ENCODE results near the gene ARID1B. TPM values are rescaled to one million over a fixed set of nuclear protein-coding genes. Genes with fewer than 3 reads are reported as not detected.

Gene ARID1B
- total RNA-seq, 5 donors from 2014 or later (not counting 1 experiment from before 2014, with no cell fraction given): 103 to 161 (median 108) TPM

- Mint-ChIP-seq H3K4me3 (no peak overlapping the region), H3K9me3 (peaks cover 0 to under 1% (median 0%) of the 10 kb centered on the region in 3 donors), H3K36me3 (no peaks in the 10 kb centered on the region), H3K27me3 (peaks cover 13 to 15% of the 10 kb centered on the region in 2 donors), H3K4me1 (peaks cover 0 to 17% (median 5%) of the 10 kb centered on the region in 3 donors), H3K27ac (no peak overlapping the region)
- ChIA-PET CTCF (interaction anchor here in 1 of 2 donors (0.5 kb wide), 1 partner anchor 151 kb away, joined by 4 read pairs; no protein-coding TSS in a partner anchor), POLR2A (no interaction called here)
- no peaks in the 10 kb centered on the region for H3K9me3 ChIP-seq
- no peak overlapping the region for H3K27ac ChIP-seq (ENCODE audit: low read length)
- H3K36me3 ChIP-seq (ENCODE audit: control insufficient read depth in 2 of 2, extremely low read depth in 1 of 2, insufficient read depth in 1 of 2, low read length in 1 of 2): no peaks in the 10 kb centered on the region
- DNase-seq (no peak), ATAC-seq (replicated peaks in 1 of 4) (no peak)
- peaks cover 0 to 37% of the 10 kb centered on the region in 2 experiments for H3K27me3 ChIP-seq (replicated peaks in 1 of 2; ENCODE audit: control insufficient read depth in 2 of 2, extremely low read depth in 1 of 2, insufficient read depth in 2 of 2, low read length in 1 of 2)
- H3K4me1 ChIP-seq (ENCODE audit: control insufficient read depth in 1 of 2, extremely low read depth in 1 of 2, insufficient read depth in 2 of 2, low read length in 2 of 2): peaks cover 0 to 15% of the 10 kb centered on the region in 2 experiments
- H3K4me3 ChIP-seq (ENCODE audit: control insufficient read depth in 1 of 2, extremely low read depth in 1 of 2, low read length in 1 of 2): no peak overlapping the region
- 78% methylated on average over 1 of the region's 7 CpGs for WGBS (ENCODE audit: insufficient coverage)
Measured at GRCh38 chr6:157253699-157254098, 476.5 kb downstream of the ARID1B start.

- H3K9me3 ChIP-seq: no peaks in the 10 kb centered on the region
- WGBS (ENCODE audit: insufficient coverage): 78% methylated on average over 1 of the region's 3 CpGs
- ATAC-seq (replicated peaks in 1 of 4) (no peak), DNase-seq (no peak)
- no peak overlapping the region for H3K27ac ChIP-seq (ENCODE audit: low read length)
- peaks cover 0 to 33% of the 10 kb centered on the region in 2 experiments for H3K27me3 ChIP-seq (replicated peaks in 1 of 2; ENCODE audit: control insufficient read depth in 2 of 2, extremely low read depth in 1 of 2, insufficient read depth in 2 of 2, low read length in 1 of 2)
- H3K4me3 Mint-ChIP-seq: no peak overlapping the region
- CTCF ChIA-PET: no interaction called here
- peaks cover 0 to 23% of the 10 kb centered on the region in 2 experiments for H3K4me1 ChIP-seq (ENCODE audit: control insufficient read depth in 1 of 2, extremely low read depth in 1 of 2, insufficient read depth in 2 of 2, low read length in 2 of 2)
- no peak overlapping the region for H3K27ac Mint-ChIP-seq
- H3K4me3 ChIP-seq (ENCODE audit: control insufficient read depth in 1 of 2, extremely low read depth in 1 of 2, low read length in 1 of 2): no peak overlapping the region
- POLR2A ChIA-PET: no interaction called here
- H3K36me3 ChIP-seq (ENCODE audit: control insufficient read depth in 2 of 2, extremely low read depth in 1 of 2, insufficient read depth in 1 of 2, low read length in 1 of 2): no peaks in the 10 kb centered on the region
- peaks cover 13 to 15% of the 10 kb centered on the region in 2 donors for H3K27me3 Mint-ChIP-seq
- H3K4me1 Mint-ChIP-seq: peaks cover 0 to 25% (median 12%) of the 10 kb centered on the region in 3 donors
- H3K9me3 Mint-ChIP-seq: no peaks in the 10 kb centered on the region
- H3K36me3 Mint-ChIP-seq: no peaks in the 10 kb centered on the region
Measured at GRCh38 chr6:157254538-157254937, 477.4 kb downstream of the ARID1B start.

GRCh38 chr6:157255079-157255478 is 477.9 kb downstream of the ARID1B start:
- ATAC-seq (replicated peaks in 1 of 4) (no peak), DNase-seq (no peak)
- Histone ChIP-seq H3K36me3 (ENCODE audit: control insufficient read depth in 2 of 2, extremely low read depth in 1 of 2, insufficient read depth in 1 of 2, low read length in 1 of 2) (no peaks in the 10 kb centered on the region), H3K4me1 (ENCODE audit: control insufficient read depth in 1 of 2, extremely low read depth in 1 of 2, insufficient read depth in 2 of 2, low read length in 2 of 2) (peaks cover 0 to 26% of the 10 kb centered on the region in 2 experiments), H3K9me3 (no peaks in the 10 kb centered on the region), H3K4me3 (ENCODE audit: control insufficient read depth in 1 of 2, extremely low read depth in 1 of 2, low read length in 1 of 2) (no peak overlapping the region), H3K27me3 (replicated peaks in 1 of 2; ENCODE audit: control insufficient read depth in 2 of 2, extremely low read depth in 1 of 2, insufficient read depth in 2 of 2, low read length in 1 of 2) (peaks cover 0 to 30% of the 10 kb centered on the region in 2 experiments), H3K27ac (ENCODE audit: low read length) (no peak overlapping the region)
- Mint-ChIP-seq H3K4me3 (no peak overlapping the region), H3K9me3 (no peaks in the 10 kb centered on the region), H3K4me1 (peaks cover 0 to 30% (median 14%) of the 10 kb centered on the region in 3 donors), H3K27ac (no peak overlapping the region), H3K27me3 (peaks cover 13 to 15% of the 10 kb centered on the region in 2 donors), H3K36me3 (no peaks in the 10 kb centered on the region)
- WGBS (ENCODE audit: insufficient coverage): 93% methylated on average over 3 of the region's 3 CpGs
- CTCF ChIA-PET: no interaction called here
- POLR2A ChIA-PET: no interaction called here

- H3K27me3 Mint-ChIP-seq: peaks cover 13 to 15% of the 10 kb centered on the region in 2 donors
- POLR2A ChIA-PET: no interaction called here
Measured at GRCh38 chr6:157258878-157259277, 481.7 kb downstream of the ARID1B start.

DNA sequence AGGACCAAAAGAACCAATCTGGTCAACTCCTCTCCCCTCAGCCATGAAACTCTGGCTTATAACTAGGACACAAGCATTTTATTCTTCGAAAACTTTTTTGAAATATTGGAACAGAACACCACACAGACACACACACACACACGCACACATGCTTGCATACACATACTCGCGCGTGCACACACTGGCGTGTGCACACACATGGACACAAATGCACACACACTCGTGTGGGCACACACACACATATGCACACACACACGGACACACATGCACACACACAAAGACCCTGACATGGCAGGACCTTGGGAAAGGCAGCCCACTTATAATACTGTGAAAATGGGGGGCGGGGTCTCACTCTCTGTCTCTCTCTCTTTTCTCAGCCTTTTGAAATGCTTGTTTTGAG is 482.3 kb downstream of the ARID1B start:
- Mint-ChIP-seq H3K4me1 (peaks cover 0 to 27% (median 9%) of the 10 kb centered on the region in 3 donors), H3K36me3 (no peaks in the 10 kb centered on the region), H3K27ac (peak overlapping the region; percentile 34 to 73), H3K9me3 (no peaks in the 10 kb centered on the region), H3K27me3 (peaks cover 12 to 13% of the 10 kb centered on the region in 2 donors), H3K4me3 (no peak overlapping the region)
- ChIA-PET CTCF (no interaction called here), POLR2A (no interaction called here)
- no peak for DNase-seq
- 98% methylated on average over 6 of the region's 9 CpGs for WGBS (ENCODE audit: insufficient coverage)
- no peaks in the 10 kb centered on the region for H3K9me3 ChIP-seq
- H3K27me3 ChIP-seq (replicated peaks in 1 of 2; ENCODE audit: control insufficient read depth in 2 of 2, extremely low read depth in 1 of 2, insufficient read depth in 2 of 2, low read length in 1 of 2): peaks cover 0 to 22% of the 10 kb centered on the region in 2 experiments
- no peak overlapping the region for H3K27ac ChIP-seq (ENCODE audit: low read length)
- ATAC-seq (replicated peaks in 1 of 4): no peak
- H3K4me3 ChIP-seq (ENCODE audit: control insufficient read depth in 1 of 2, extremely low read depth in 1 of 2, low read length in 1 of 2): no peak overlapping the region
- H3K4me1 ChIP-seq (ENCODE audit: control insufficient read depth in 1 of 2, extremely low read depth in 1 of 2, insufficient read depth in 2 of 2, low read length in 2 of 2): peaks cover 0 to 21% of the 10 kb centered on the region in 2 experiments
- H3K36me3 ChIP-seq (ENCODE audit: control insufficient read depth in 2 of 2, extremely low read depth in 1 of 2, insufficient read depth in 1 of 2, low read length in 1 of 2): no peaks in the 10 kb centered on the region

More at GRCh38 chr6:157258878-157259277, 481.7 kb downstream of the ARID1B start:
- Mint-ChIP-seq H3K36me3 (no peaks in the 10 kb centered on the region), H3K4me3 (no peak overlapping the region), H3K4me1 (peaks cover 0 to 31% (median 14%) of the 10 kb centered on the region in 3 donors), H3K27ac (peak overlapping the region; percentile 34 to 39), H3K9me3 (no peaks in the 10 kb centered on the region)
- Histone ChIP-seq H3K9me3 (no peaks in the 10 kb centered on the region), H3K4me1 (ENCODE audit: control insufficient read depth in 1 of 2, extremely low read depth in 1 of 2, insufficient read depth in 2 of 2, low read length in 2 of 2) (peaks cover 0 to 21% of the 10 kb centered on the region in 2 experiments), H3K27ac (ENCODE audit: low read length) (no peak overlapping the region), H3K4me3 (ENCODE audit: control insufficient read depth in 1 of 2, extremely low read depth in 1 of 2, low read length in 1 of 2) (no peak overlapping the region), H3K27me3 (replicated peaks in 1 of 2; ENCODE audit: control insufficient read depth in 2 of 2, extremely low read depth in 1 of 2, insufficient read depth in 2 of 2, low read length in 1 of 2) (peaks cover 0 to 22% of the 10 kb centered on the region in 2 experiments), H3K36me3 (ENCODE audit: control insufficient read depth in 2 of 2, extremely low read depth in 1 of 2, insufficient read depth in 1 of 2, low read length in 1 of 2) (no peaks in the 10 kb centered on the region)
- CTCF ChIA-PET: no interaction called here
- DNase-seq (peak in 20 of 35 experiments; percentile 13 to 50 (median 28)), ATAC-seq (replicated peaks in 1 of 4) (peak; percentile 55 to 85 (median 73))
- 65% methylated on average over 6 of the region's 11 CpGs for WGBS (ENCODE audit: insufficient coverage)

Measured in T-cell (primary cell).